GM21737 (cell line): ENCODE data around the gene STK32C.

Experiments used
- ATAC-seq: cut with Tn5 transposase; IDR thresholded peaks from one replicate; pipeline ENCODE4 v1.9.1; 2021; ENCODE audit warnings: mild to moderate bottlenecking, moderate library complexity; ENCODE audit not compliant: unreplicated experiment

STK32C gene

DNA sequence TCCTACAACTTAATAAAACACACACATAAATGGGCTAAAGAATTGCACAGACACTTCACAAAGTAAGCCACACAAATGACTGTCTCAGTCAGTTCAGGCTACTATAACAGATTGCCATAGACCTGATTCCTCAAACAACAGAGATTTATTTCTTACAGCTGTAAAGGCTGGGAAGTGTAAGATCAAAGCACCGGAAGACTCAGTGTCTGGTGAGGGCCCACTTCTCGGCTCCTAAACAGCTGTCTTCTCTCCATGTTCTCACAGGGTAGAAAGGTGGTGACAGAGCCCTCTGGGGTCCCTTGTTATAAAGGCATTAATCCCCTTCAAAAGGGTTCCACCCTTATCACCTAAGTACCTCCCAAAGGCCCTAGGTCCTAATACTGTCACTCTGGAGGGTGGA, 18.3 kb downstream of the STK32C start:
- ATAC-seq: no peak

- ATAC-seq: no peak
These were observed 24.0 kb downstream of the STK32C start for GRCh38 chr10:132283604-132284382.

DNA sequence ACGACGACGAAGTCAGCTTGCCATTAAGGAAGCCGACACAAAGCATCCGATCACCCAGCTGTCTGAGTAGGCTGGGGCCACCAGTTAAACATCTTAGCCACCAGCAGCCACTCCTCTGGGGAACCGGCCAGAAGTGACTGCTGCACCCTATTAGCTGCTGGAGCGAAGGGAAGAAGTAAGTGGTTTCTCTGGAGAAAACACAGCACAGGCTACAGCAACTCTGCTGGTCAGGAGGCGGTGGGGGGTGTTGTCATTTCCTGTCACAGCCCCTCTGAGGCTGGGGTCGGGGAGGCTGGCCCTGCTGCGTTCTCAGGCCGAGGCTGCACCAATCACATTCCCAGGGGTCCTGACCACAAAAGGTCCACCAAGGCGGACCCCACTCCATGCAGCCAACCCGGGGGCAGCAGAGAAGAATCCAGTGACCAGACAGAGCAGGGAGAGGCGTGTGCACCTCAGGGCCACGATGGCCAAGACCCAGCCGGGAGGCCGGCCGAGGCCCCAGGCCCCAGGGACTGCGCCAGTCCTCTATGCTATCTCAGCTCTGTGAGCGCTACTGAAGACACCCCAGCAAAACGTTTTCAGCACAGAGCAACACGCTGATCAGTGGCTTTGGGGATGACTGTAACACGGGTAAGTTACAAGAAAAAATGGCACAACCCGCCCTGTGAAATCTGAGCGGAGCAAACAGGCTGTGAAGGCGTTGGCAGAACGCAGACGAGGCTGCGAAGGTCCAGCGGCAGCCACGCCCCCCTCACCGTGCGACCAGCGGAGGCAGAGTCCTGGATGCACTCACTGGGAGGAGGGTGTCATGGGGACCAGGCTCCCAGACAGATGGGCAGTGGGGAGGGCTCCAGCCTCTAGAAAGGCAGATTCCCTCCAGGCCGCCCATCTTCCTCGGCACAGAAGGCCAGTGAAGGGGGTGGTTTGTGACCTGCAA, 24.8 kb downstream of the STK32C start:
- no peak for ATAC-seq

- no peak for ATAC-seq
These were observed 25.7 kb downstream of the STK32C start for GRCh38 chr10:132281915-132282666.

- ATAC-seq: no peak
These were observed 27.1 kb downstream of the STK32C start for GRCh38 chr10:132280646-132281074.

GRCh38 chr10:132279873-132280645, 27.7 kb downstream of the STK32C start:
- ATAC-seq: no peak

DNA sequence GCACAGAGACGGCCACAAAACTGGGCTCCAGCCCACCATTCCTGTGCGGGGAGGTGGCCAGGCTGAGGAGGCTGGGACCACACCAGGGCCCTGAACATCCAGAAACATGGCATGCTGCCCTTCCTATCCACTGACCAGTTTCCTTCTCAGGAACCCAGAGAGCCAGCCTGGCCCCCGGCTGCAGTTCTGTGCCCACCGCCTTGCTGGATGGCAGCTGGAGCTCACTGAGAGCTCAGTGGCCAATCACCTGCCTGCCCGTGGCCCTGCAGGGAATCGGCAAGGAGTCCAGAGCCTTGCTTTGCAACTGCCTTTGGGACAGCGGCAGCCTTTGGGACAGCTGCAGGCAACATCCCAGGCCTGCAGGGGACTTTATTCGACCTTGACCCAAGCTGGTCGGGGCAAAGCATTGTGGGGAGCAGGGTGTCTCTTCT, 30.4 kb downstream of the STK32C start:
- no peak for ATAC-seq

DNA sequence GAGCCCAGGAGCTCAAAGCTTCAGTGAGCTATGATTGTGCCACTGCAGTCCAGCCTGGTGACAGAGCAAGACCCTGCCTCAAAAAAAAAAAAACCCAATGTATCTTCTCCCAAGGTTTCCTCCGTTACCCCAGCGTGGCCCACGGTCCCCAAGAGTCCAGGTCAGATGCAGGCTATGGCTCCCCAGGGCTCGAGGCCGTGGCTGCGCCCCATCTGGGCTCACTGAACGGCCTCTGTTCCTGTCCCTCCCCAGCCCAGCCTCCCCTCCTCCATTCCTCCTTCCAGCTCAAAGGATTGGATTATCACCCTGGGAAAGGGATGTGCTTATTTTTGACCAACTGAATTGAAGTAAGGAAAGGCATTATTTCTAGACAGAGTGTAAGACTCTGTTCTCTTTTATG, 31.0 kb downstream of the STK32C start:
- no peak for ATAC-seq

GRCh38 chr10:132276179-132276675, 31.5 kb downstream of the STK32C start:
- no peak for ATAC-seq

DNA sequence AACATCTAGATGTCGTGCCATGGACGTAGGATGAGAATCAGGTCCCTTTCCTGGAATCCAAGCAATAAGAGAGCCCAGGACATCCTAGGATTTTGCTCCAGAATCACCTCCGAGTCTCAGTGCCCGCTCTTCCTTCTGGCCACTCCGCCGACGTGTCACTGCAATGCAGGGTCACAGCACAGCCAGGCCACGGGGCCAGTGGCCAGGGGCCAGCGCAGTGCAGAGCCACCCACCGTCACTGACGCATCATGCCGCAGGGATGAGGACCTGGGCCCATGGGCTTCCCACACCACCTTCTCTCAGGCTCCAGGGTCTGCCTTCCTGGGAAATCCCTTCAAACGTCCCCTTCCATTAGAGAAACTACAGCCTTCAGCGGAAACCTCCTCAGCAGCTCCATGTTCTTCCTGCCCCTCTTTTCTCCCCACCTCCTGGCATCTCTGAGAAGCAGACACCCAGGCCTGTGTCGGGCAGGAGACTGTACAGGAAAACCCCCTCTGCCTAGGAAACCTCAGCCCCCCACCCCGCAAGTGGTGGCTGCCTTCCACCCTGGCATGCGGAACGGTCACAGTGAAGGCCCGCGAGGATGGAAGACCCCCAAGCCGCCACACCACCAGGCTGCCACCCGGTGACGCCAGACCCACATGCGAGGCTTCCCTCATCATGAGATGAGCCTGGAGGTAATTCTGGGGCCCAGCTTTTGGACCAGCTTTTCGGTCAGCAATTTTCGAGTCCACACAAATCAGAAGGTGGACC, 32.1 kb downstream of the STK32C start:
- ATAC-seq: no peak

- ATAC-seq: no peak
These were observed 32.8 kb downstream of the STK32C start for GRCh38 chr10:132274986-132275385.

- no peak for ATAC-seq
These were observed 33.2 kb downstream of the STK32C start for GRCh38 chr10:132274581-132274980.

- ATAC-seq: no peak
These were observed 33.8 kb downstream of the STK32C start for GRCh38 chr10:132273966-132274365.

GRCh38 chr10:132273304-132273944, 34.3 kb downstream of the STK32C start:
- ATAC-seq: no peak

DNA sequence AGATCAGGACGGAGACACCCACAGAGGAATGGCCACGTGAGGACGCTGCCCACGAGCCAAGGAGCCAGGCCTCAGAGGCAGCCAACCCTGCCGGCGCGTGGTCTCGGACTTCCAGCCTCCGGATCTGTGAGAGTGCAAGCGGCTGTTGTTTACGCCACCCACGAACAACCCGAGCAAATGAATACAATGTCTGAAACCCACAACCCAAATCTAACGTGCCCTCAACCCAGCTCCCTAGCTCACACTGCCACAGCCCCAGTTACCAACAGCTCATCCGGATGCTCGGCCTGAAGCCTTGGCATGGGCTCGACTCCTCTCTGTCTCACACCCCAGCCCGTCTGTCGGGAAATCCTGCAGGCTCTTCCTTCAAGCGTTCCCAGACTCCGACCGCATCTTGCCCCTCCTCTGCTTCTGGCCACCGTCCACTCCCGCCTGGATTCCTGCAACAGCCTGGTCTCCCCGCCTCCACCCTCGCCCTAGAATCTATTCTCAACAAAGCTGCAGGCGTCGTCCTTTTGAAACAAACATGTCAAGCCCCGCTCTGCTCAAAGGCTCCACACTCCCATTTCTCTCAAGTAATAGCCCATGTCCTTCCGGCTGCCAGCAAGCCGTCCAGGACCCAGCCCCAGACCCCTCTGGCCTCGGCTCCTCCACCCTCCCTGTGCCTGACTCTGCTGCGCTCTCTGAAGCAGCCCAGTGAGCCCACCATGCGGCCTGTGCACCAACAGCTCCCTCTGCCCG, 35.3 kb downstream of the STK32C start:
- no peak for ATAC-seq

DNA sequence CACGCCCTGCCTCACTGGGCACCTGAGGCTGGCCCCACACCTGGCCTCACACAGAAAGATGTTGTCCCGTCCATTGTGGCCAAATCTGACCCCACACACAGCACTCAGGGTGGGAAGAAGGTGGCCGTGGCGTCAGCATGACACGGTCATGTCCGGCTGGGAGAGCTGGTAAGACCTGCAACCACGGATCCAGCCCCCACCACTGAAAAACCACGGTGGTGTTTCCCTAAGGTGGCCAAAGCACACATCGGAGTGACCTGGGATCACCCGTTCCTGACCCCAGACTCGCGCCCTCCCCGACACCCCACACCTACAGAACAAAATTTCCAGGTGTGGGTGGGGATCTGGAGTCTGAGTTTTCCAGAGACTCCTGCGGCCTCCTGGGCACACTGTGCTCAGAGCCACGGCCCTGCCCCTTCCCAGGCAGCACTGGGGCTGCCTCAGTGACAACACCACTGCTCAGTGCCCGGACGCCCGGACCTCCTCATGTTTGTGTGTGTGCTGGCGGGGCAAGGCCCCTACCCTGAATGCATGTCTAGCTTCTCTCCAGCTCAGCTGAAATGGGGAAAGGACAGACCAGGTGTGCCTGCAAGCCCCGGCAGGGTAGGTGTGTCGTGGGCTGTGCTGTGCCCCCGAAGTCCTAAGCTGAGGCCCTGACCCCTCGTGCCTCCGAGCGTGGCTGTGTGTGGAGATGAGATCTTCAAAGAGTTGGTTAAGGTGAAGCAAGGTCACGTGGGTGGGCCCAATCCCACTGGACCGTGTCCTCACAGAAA, 36.1 kb downstream of the STK32C start:
- ATAC-seq: no peak

GRCh38 chr10:132270721-132271457, 36.9 kb downstream of the STK32C start:
- no peak for ATAC-seq
